HG02588 (cell line): Measurements from ENCODE around the gene KYAT1.

Source experiments
- ATAC-seq: cut with Tn5 transposase; IDR thresholded peaks from one replicate; pipeline ENCODE4 v1.9.1; 2021; ENCODE audit warnings: mild to moderate bottlenecking, moderate library complexity; ENCODE audit not compliant: unreplicated experiment

KYAT1 gene

GRCh38 chr9:128881884-128882676, at the start of gene KYAT1, which contains the start of gene LRRC8A:
KYAT1 (minus strand) TSS chr9:128881950; CDS start chr9:128845405, 36,545 bp downstream.
LRRC8A (plus strand) TSS chr9:128882133; CDS start chr9:128907165, 25,032 bp downstream.
- peak; percentile 85 for ATAC-seq

GRCh38 chr9:128929560-128929959, 47.8 kb upstream of the KYAT1 start:
- no peak for ATAC-seq

- no peak for ATAC-seq
These were observed 46.9 kb upstream of the KYAT1 start for GRCh38 chr9:128928624-128929023.

GRCh38 chr9:128927731-128928411, 46.1 kb upstream of the KYAT1 start:
- no peak for ATAC-seq

DNA sequence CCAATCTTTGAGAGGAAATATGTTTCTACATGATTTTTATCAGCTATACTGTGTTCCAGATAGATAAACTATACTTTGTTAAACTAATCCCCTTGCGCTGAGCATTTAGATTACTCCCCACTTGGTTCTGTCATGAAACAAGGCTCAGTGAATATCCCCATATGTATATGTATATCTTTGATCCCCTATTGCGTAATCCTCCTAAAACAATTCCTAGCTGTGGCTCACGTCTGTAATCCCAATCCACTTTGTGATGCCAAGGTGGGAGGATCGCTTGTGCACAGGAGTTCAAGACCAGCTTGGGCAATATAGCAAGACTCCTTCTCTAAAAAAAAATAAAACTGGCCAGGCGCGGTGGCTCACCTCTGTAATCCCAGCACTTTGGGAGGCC, 41.7 kb upstream of the KYAT1 start:
- no peak for ATAC-seq

DNA sequence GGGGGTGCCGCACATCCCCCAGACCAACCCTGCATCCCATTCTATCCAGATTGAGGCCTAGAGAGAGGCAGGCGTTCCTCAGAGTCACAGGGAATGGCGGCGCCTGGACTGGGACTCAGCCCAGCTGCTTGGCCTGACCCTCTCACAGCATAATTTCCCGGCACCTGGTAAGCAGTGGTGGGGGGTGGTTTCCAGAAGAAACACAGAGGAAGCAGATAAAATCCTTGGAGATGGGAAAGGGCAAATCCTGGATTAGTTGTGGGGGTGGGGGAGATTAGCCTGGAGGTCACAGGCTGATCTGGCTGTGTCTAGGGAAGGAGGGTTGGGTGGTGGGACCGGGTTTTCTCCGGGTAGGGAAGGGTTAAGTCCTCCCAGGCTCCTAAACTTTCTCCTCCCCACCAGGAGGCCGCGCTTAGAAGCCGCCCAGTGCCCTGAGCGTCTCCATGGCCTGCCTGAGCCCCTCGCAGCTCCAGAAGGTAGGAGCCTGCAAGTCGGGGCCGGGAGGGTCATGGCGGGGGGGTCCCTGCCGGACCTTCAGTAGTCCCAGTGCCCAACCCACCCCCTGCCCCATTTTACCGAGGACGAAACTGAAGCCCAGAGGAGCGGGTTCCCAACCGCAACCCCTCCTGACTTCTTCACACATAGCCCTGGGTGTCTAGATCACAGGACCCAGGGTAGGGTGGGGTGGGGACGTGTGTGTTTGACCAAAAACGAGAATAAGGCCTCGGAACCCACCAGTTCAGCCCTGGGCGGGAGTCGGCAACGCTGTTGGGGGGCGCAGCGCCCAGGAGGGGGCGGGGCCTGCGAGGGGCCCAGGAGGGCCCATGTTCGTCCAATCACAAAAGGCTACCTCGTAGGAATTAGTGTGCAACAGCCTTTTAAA, 40.4 kb upstream of the KYAT1 start:
- ATAC-seq: no peak

- ATAC-seq: no peak
These were observed 38.8 kb upstream of the KYAT1 start, which contains the start of gene PHYHD1 for GRCh38 chr9:128920381-128921058. PHYHD1 (plus strand) TSS chr9:128920982; CDS start chr9:128922324, 1,342 bp downstream.

- no peak for ATAC-seq
These were observed 37.8 kb upstream of the KYAT1 start for GRCh38 chr9:128919402-128920089.

GRCh38 chr9:128918921-128919320, 37.2 kb upstream of the KYAT1 start:
- no peak for ATAC-seq

GRCh38 chr9:128917151-128917849, 35.5 kb upstream of the KYAT1 start:
- ATAC-seq: no peak

DNA sequence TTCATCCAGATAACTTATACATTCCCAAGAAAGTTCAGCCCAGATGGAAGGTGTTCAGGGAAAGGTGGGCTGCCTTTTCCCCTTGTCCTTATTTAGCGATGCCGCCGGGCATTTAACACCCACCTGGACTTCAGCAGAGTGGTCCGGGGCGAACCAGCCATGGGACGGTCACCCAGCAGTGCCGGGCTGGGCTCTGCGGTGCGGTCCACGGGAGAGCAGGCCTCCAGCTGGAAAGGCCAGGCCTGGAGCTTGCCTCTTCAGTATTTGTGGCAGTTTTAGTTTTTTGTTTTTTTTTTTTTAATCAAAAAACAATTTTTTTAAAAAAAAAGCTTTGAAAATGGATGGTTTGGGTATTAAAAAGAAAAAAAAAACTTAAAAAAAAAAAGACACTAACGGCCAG, 35.0 kb upstream of the KYAT1 start:
- no peak for ATAC-seq

DNA sequence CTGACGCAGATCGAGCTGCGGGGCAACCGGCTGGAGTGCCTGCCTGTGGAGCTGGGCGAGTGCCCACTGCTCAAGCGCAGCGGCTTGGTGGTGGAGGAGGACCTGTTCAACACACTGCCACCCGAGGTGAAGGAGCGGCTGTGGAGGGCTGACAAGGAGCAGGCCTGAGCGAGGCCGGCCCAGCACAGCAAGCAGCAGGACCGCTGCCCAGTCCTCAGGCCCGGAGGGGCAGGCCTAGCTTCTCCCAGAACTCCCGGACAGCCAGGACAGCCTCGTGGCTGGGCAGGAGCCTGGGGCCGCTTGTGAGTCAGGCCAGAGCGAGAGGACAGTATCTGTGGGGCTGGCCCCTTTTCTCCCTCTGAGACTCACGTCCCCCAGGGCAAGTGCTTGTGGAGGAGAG, 34.5 kb upstream of the KYAT1 start:
- ATAC-seq: no peak

DNA sequence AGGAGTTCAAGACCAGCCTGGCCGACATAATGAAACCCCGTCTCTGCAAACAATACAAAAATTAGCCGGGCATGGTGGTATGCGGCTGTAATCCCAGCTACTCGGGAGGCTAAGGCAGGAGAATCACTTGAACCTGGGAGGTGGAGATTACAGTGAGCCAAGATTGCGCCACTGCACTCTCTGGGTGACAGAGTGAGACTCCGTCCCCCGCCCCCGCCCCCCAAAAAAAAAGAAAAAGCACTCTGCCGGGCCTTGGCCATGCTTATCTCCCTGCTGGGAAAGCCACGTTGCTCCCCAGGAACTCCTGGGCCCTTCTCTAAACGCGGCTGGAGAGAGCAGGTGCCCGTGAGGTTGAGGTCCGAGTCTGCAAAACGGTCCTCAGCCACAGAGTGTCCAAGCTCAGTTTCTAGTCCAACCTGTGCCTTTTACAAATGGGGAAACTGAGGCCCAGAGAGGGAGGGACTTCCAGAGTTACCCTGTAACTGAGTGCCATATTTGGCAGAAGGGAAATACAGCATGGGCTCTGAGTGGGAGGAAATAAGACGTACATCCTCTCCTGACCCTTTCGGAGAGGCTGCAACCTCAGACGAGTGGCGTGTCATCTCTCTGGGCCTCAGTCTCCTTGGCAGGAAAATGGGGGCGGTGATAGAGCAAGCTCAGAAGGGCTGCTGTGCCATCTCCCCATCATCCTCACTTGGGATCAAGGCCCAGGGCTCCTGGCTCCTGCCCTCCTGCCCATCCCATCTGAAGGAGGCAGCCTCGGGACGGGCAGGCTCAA, 32.4 kb upstream of the KYAT1 start:
- no peak for ATAC-seq

DNA sequence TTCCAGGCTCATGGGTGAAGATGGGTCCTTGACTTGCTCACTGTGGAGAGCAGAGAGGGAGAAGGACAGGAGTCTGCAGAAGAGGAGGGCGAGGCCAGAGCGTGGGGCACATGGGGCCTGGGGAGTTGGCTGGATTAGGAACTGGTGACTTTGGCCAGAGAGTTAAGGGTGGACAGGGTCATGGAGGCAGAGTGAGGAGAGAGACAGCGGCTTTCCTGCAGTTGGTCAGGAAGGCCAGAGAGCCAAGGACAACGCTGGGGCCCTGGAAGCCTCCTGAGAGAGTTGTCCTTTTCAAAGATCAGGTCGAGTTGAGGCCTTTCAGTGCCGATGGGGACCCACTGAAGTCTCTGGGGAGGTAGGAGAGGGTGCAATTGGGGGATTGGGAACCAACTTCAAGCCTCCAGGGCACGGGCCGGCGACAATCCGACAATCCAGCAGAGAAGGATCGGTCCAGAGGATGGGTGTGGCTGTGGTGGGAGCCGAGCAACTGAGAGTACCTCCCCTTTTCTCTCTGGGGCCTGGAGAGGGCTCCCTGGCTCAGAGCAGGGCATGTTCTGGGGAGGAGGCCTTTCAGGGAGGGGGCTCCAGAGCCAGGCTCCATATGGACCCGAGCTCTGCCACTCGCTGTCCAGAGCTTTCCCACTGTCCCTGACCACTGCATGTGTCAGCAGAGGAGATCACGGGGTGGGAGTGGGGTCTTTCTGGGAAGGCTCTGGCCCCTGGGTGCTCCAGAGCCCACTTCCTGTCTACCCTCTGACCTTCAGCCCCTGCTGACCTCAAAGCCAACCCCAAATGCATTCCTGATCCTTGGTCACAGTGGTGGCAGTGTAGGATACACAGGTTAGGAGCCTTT, 31.5 kb upstream of the KYAT1 start:
- ATAC-seq: no peak

DNA sequence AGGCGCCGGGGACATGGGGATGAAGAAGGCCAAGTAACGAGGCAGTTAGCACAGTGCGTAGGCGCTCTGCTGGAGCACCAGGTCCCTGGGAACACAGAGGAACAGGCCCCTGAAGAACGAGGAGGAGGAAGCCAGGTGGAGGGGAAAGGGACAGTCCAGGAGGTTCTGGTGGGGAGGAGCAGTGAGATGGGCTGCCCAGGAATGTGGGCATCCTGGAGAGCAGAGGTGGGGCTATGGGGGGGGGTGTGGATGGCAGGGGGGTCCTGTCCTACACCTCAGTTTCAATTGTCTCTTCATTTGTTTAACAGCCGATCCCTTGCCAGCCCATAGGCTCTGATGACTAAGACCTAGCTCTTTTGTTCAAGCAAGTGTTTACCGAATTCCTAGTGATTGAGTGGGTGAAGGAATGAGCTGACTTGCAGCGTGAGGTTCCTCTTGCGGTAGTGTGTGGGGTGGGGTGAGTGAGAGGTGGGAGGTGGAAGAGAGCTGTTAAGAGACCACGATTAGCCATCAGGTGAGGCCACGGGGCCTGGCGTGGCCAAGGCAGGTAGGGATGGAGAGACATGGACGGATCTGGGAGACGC, 30.6 kb upstream of the KYAT1 start:
- no peak for ATAC-seq

DNA sequence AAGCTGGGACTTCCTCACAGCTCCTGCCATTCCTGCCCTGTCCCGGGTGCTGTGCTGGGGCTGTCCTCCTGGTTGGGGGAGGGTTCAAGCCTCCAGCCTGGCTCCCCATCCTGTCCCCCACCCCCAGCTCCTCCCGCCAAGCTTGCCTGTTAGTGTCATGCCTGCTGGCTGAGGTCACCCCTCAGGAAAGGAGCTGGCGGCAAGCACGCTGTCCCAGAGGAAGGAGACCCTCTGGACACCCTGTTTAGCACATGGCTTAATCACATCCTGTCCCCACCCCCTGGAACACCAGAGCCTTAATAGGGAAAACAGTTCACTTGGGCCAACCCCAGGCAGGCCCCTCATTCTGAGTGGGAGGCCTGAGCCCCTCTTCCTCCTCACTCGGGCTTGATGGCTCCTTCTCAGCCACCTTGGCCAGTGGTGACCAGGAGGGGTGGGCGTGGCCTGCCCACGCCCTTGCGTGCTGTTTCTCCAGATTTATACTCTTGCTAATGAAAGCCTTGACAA, 29.8 kb upstream of the KYAT1 start:
- ATAC-seq: no peak

DNA sequence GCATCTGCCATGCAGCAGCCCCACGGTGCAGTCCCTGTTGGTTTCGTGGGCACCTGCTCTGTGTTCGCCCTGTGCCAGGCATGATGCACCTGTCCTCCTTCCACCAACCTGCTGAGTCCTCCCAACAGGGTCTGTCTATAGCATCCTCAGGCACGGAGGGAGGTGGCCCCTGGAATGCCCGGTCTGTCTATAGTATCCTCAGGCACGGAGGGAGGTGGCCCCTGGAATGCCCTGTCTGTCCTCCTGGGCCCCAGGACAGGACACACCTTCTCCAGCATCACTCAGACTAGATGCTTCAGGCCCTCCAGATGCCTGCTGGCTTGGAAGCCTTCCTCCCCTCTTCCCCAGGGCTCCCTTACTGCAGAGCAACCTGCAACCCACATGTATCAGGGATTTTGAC, 29.2 kb upstream of the KYAT1 start:
- ATAC-seq: no peak
